Measurements from ENCODE around the gene HYLS1.
"Not testable (repeated sequence)": the region's sequence is repeated elsewhere in the genome, so short reads cannot be mapped to it uniquely, and the experiment has no call there.

Gene HYLS1, protein sequence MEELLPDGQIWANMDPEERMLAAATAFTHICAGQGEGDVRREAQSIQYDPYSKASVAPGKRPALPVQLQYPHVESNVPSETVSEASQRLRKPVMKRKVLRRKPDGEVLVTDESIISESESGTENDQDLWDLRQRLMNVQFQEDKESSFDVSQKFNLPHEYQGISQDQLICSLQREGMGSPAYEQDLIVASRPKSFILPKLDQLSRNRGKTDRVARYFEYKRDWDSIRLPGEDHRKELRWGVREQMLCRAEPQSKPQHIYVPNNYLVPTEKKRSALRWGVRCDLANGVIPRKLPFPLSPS

DNA sequence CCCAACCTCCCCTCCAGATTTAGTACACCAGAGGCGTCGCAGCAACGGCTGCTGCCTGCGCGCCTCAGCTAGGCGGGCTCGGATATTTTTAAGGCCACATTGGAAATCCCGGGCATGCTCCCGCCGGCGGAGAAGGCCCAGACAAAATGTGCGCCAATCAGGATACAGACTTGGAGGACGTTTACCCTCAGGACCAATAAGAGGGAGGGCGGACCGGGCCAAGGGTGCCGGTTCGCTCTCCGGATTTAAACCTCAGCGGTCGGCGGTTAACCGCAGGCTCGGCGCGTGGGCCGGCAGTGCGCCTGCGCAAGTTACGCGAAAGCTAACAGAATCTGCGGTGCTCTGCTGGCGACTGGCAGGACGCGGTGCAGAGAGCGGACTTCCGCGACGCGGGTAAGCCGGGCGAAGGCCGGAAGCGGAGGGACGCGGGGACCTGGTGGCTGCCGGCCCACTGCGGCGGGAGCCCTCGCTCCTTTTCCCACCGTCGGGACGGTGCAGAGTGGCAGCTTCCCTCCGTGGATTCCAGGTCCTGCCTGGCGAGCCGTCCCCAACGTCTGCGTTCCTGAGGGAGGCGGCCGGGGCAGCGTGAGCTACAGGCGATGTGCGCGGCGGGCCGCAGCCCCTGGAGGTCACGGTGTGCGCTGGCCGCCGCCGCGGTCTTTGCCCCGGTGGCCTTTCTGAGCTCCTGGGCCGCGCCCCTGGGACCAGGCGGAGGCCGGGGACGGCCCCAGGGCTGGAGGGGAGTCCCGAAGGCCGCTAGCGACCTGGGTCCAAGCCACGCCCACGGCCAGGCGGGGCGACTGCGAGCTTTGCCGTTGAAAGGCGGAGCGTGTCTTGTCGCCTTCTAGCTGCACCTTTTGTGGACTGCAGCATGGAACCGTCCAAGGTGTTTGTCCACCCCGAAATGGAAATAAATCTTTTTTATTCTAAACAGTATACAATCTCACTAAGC is at the start of gene HYLS1:
TSS of gene HYLS1 (plus strand) at position 296 of the 952 bp plus-strand sequence. CDS start 11,701 bp downstream, outside the sequence.
- DNase-seq, result peak; percentile 98

DNA sequence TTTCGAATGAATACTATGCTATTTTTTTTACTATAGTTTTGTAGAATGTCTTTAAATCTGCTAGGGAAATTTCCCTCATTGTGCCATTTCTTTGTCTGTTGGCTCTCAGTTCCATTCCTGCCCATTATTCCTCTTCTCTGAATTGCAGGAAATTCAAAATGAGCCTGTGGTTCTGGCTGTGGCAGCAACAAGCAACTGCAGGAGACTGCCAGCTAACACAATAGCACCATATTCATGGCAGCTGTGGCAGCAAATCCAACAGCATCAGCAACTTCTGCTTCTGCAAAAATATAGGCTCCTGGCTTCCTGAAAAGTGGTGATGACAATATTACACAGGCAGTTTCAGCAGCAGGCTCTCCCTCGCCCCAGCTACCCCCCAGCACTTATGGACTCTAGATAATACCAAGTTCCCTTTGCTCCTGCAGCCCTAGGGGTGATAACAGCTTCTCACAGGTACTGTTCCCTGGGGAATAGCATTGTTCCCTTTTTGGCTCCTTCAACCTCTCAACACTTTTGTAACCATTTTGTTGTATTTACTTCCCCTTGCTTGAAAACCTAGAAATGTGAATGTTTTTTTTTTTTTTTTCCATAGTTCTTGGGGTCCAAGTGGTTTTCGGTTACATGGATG is 45.0 kb upstream of the HYLS1 start:
- no peak for DNase-seq

- DNase-seq, result no peak
Measured at GRCh38 chr11:125846188-125846587, 41.3 kb upstream of the HYLS1 start.

- not testable (repeated sequence) for DNase-seq
Measured at GRCh38 chr11:125857670-125858069, 29.8 kb upstream of the HYLS1 start.

- not testable (repeated sequence) for DNase-seq
Measured at GRCh38 chr11:125862786-125863185, 24.7 kb upstream of the HYLS1 start.

DNA sequence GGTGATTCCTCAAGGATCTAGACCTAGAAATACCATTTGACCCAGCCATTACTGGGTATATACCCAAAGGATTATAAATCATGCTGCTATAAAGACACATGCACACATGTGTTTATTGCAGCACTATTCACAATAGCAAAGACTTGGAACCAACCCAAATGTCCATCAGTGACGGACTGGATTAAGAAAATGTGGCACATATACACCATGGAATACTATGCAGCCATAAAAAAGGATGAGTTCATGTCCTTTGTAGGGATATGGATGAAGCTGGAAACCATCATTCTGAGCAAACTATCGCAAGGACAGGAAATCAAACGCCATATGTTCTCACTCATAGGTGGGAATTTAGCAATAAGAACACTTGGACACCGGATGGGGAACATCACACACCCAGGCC is 22.1 kb upstream of the HYLS1 start:
- DNase-seq, result not testable (repeated sequence)

- no peak for DNase-seq
Measured at GRCh38 chr11:125869521-125869920, 17.9 kb upstream of the HYLS1 start.

- peak in 1 of 2 donors; percentile 17 for DNase-seq
Measured at GRCh38 chr11:125871391-125872137, 15.9 kb upstream of the HYLS1 start.

- DNase-seq, result no peak
Measured at GRCh38 chr11:125872138-125872491, 15.4 kb upstream of the HYLS1 start.

DNA sequence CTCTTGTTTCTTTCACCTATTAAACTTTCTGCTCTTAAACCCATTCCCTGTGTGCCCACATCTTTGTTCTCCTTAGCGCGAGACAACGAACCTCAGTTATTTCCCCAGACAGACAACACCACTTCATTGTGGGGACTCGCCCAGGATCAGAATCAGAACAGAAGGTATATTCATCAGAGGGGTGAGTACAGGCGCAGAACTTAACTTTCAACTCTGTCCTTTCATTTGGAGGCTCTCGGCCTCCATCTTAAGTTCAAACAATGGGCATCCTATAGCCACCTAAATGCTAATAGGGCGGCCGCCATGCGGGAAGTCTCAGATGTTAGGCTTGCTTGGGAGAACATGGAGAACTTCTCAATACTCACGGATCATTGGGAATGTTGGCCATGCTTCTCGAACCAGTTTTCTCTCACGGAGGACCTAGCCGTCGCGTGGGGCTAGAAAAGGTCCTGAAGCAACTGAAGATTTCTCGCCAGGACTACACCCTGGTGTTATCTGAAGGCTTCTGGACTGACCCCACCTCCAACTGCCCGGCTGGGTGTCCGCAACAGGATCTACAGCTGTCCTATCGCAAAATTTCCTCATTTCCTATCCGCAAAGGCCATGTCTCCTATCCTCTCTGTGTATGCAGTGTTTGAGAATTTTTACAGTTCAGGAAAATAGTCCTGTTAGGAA is 13.4 kb upstream of the HYLS1 start:
- no peak for DNase-seq

GRCh38 chr11:125874556-125875124 is 12.8 kb upstream of the HYLS1 start:
- DNase-seq, result peak; percentile 44 to 50

GRCh38 chr11:125881291-125881690 is 6.2 kb upstream of the HYLS1 start:
- DNase-seq, result no peak

GRCh38 chr11:125883375-125883774 is 4.1 kb upstream of the HYLS1 start:
- no peak for DNase-seq

DNA sequence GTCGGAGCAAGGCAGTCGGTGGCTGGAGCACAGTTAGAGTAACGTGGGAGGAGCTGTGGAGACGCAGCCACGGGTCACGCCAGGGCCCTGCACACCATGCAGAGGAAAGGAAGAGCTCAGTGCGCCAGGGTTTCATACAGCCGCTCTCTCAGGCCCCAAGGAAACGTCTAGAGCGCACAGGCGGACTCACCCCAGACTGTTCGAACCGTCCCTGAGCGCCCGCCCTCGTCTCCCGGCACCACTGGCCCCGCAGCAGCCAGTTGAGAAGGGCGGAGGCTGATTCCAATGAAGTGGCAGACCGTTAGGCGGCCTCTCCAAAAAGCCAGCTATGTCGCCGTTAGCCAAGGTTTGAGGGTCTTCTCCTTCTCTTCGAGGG is 483 bp upstream of the HYLS1 start:
- DNase-seq, result peak in 1 of 2 donors; percentile 32

- DNase-seq, result no peak
Measured at GRCh38 chr11:125890447-125891100, 3.1 kb downstream of the HYLS1 start.

- no peak for DNase-seq
Measured at GRCh38 chr11:125892071-125892470, 4.6 kb downstream of the HYLS1 start.

DNA sequence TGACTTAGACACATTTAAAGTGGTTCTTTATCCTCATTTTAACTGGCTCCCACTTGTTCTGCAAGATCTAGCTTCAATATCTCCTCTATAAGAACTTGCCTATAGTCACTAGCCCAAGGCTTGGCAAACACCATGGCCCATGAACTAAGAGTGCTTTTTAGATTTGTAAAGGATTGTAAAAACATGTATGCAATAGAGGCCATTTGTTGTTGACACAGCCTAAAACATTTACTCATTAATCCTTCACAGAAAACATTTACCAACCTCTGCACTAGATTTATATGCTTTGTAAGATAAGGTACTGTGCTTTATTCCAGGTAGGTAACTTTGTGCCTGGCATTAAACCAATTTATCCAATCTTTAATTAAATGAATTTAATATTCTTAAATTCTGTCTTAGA is 5.5 kb downstream of the HYLS1 start:
- DNase-seq, result no peak

GRCh38 chr11:125901872-125902271 is 14.4 kb downstream of the HYLS1 start:
- no peak for DNase-seq

GRCh38 chr11:125902277-125902926 is 14.9 kb downstream of the HYLS1 start:
- no peak for DNase-seq

DNA sequence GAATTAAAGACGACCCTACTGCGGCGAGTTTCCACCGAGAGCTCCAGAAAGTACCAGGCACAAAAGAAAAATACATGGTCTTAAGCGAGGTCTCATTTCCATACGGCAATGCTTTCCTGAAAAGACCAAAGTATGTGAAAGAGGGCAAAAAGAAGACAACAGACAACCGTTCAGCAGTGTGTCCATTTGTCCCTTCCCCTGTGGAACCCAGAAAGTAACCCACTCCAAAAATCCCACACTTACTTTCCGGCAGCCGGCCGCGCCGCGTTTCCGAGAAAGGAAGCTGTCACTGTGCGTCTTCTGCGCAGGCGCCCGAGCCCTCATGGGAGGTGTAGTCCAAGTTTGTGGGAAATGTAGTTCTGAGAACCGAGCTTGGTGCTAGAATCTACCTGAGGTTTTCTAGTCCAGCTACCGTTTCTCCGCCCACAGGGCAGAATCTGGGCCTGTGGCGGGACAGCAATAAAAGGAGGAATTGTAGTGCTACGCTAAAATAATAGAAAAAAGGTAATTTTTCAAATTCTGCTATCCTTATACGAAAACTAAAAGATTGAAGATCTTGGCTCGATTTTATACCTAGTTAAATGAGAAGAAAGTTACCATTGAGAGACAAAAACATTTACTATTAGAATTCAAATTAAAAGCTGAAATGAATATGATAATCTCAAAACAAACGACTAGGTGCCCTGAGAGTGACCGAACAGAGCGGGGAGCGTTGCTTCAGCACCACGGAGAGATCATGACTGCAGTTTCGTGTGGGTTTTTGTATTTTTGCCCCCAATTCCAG is 15.7 kb downstream of the HYLS1 start, which contains the start of gene PUS3:
TSS of gene PUS3 (minus strand) at position 280 of the 784 bp plus-strand sequence. CDS start 6,922 bp downstream, outside the sequence.
- peak; percentile 82 for DNase-seq

All from stimulated activated CD4-positive, alpha-beta T cell treated with anti-CD3 and anti-CD28 coated beads, Interleukin-2, amount 100 ng/mL, for 48 hours (primary cell).